Neutrophil (primary cell): ENCODE measurements around the gene ATP8B4.

Source experiments
- H3K27ac ChIP-seq: fragments of 200-600 bp; sonication (generic); 2 replicates; pipeline ENCODE4 v1.5.1; 2016; ENCODE audit warnings: mild to moderate bottlenecking, moderate library complexity
- H3K27me3 ChIP-seq: fragments of 200-600 bp; sonication (generic); 2 replicates; pipeline ENCODE4 v1.6.0; 2016; ENCODE audit warnings: mild to moderate bottlenecking
- H3K36me3 ChIP-seq: fragments of 200-600 bp; sonication (generic); 2 replicates; pipeline ENCODE4 v1.5.1; 2017
- H3K4me1 ChIP-seq, 2 experiments: fragments of 200-600 bp in 1 of 2; sonication (generic) in 1 of 2; 1 replicate in 1 of 2; 2 replicates in 1 of 2; pipeline versions ENCODE4 v1.5.1 to v1.6.1; 2013 to 2016; ENCODE audit warnings: low read depth in 1 of 2, low read length in 1 of 2, mild to moderate bottlenecking in 1 of 2, moderate library complexity in 1 of 2; ENCODE audit not compliant: control insufficient read depth in 1 of 2, insufficient read depth in 1 of 2
- H3K4me3 ChIP-seq, 2 experiments: fragments of 200-600 bp in 1 of 2; sonication (generic) in 1 of 2; 1 replicate in 1 of 2; 2 replicates in 1 of 2; pipeline ENCODE4 v1.5.1; 2013 to 2016; ENCODE audit warnings: low read depth in 1 of 2, low read length in 1 of 2, mild to moderate bottlenecking in 1 of 2, moderate library complexity in 1 of 2
- H3K9me3 ChIP-seq: fragments of 200-600 bp; sonication (generic); 2 replicates; pipeline ENCODE4 v1.5.1; 2016
- TF ChIP-seq, protein P1 (sequence below): fragments of 200-600 bp; sonication (generic); IDR thresholded peaks from 2 replicates; pipeline ENCODE4 v1.5.1; 2016; ENCODE audit warnings: antibody characterized with exemption

The ATP8B4 gene

DNA sequence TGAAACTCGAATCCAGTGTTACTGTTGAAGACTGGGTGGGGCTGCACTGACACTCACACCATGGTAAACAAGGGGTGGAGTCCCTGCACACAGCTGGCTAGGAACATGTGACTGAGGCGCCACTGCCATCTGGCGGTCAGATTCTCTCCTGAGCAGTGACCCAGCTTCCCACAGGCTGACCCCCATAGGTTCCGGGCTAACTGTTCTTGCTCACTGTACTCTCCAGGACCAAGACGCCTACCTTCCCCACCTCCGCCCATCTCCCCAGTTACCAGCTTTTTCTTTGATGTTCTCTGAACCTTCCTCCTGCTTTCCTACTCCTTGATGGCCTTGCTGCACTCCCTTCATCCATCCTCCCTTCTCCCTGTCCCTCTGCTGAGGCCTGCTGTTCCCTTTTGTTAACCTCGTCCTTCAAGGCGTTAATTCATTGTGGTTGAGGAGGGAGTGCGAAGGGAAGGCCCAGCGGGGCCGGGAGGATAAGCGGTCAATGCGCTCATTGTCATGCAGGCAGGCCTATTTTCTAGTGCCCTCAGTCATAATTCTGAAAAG lies 115.2 kb downstream of the ATP8B4 start:
- H3K27ac ChIP-seq = peak overlapping the region; percentile 60
- H3K4me3 ChIP-seq = no peak overlapping the region
- H3K27me3 ChIP-seq = no peaks in the 10 kb centered on the region
- H3K9me3 ChIP-seq = no peaks in the 10 kb centered on the region
- H3K36me3 ChIP-seq = peaks cover 33% of the 10 kb centered on the region
- TF ChIP-seq, protein P1, sequence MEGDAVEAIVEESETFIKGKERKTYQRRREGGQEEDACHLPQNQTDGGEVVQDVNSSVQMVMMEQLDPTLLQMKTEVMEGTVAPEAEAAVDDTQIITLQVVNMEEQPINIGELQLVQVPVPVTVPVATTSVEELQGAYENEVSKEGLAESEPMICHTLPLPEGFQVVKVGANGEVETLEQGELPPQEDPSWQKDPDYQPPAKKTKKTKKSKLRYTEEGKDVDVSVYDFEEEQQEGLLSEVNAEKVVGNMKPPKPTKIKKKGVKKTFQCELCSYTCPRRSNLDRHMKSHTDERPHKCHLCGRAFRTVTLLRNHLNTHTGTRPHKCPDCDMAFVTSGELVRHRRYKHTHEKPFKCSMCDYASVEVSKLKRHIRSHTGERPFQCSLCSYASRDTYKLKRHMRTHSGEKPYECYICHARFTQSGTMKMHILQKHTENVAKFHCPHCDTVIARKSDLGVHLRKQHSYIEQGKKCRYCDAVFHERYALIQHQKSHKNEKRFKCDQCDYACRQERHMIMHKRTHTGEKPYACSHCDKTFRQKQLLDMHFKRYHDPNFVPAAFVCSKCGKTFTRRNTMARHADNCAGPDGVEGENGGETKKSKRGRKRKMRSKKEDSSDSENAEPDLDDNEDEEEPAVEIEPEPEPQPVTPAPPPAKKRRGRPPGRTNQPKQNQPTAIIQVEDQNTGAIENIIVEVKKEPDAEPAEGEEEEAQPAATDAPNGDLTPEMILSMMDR = peak; percentile 66
- H3K4me1 ChIP-seq = peaks cover 4 to 5% of the 10 kb centered on the region in 2 experiments

DNA sequence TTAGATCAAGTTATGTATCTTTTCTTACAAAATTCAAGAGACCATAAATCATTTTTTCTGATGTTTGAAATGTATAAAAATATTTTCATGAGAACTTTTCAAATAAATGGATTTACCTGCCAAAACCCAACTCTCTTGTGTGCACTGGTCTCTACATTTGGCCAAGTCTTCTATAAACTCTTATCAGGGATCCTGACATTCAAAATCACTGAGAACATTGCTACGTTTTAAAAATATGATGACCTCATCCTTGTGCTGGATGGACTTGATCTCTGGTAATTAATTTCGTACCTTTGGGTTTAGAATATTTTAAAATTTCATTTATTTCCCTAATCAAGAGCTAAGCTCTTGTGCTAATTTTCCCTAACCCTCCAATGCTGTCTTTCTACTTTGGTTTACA lies 127.4 kb downstream of the ATP8B4 start:
- H3K4me1 ChIP-seq = peaks cover 0 to 16% of the 10 kb centered on the region in 2 experiments
- H3K36me3 ChIP-seq = peaks cover 51% of the 10 kb centered on the region
- TF ChIP-seq, protein P1 = no peak
- no peaks in the 10 kb centered on the region for H3K27me3 ChIP-seq
- no peak overlapping the region for H3K4me3 ChIP-seq
- H3K27ac ChIP-seq = peak overlapping the region; percentile 82
- no peaks in the 10 kb centered on the region for H3K9me3 ChIP-seq

DNA sequence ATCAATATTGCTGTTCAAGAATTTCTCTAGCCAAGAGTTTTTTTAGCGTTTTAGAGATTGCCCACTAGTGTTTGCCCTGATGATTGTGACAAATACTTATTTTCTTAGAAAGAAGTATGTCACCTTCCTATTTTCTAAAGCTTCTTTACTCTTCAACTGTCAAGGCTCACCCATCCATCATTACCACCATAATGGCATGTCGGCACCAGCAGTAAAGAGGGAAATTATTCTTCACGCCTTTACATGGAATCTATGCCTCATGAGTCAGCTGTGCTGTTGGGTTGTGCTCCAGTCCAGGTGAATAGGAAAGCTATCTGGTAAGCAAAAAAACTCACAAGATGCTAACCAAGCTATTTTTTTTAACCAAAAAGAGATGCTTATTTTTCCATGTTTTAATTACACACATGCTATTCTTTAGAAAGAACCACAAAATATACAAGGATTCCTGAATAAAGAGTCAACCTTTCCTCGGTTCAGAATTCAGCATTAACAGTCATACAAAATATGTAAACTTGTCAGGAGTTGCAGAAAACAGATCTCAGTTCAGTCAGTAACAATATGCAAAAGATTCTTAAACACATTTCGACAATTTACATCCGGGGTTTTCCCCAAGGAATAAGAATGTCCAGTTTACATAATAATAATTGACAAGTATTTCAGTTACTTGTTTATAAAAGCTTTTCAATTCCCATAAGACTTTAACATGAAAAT lies 128.0 kb downstream of the ATP8B4 start:
- peaks cover 6 to 22% of the 10 kb centered on the region in 2 experiments for H3K4me1 ChIP-seq
- H3K4me3 ChIP-seq = no peak overlapping the region
- TF ChIP-seq, protein P1 = no peak
- H3K9me3 ChIP-seq = no peaks in the 10 kb centered on the region
- no peaks in the 10 kb centered on the region for H3K27me3 ChIP-seq
- H3K27ac ChIP-seq = peak overlapping the region; percentile 82
- H3K36me3 ChIP-seq = peaks cover 45% of the 10 kb centered on the region

DNA sequence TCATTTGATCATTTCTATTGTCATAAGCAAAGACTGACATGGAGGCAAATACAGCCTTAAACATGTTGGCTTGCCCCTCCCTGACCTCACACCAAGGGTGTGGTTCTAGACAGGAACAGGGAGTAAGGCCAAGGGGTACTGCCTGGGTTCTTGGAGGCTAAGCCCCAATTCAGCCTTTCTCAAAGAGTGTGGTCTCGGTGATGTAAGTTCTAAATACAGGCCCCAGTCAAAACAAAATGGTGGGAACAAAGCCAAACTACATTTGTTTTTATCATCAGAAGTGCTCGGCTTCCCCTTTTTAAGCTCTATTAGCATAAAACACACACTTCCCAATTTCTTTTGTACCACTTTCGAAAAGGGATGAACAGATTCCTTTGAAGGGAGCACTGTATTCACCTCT lies 129.5 kb downstream of the ATP8B4 start:
- no peaks in the 10 kb centered on the region for H3K27me3 ChIP-seq
- peaks cover 33% of the 10 kb centered on the region for H3K36me3 ChIP-seq
- peaks cover 11 to 30% of the 10 kb centered on the region in 2 experiments for H3K4me1 ChIP-seq
- no peak overlapping the region for H3K4me3 ChIP-seq
- H3K9me3 ChIP-seq = no peaks in the 10 kb centered on the region
- TF ChIP-seq, protein P1 = no peak
- peak overlapping the region; percentile 82 for H3K27ac ChIP-seq

DNA sequence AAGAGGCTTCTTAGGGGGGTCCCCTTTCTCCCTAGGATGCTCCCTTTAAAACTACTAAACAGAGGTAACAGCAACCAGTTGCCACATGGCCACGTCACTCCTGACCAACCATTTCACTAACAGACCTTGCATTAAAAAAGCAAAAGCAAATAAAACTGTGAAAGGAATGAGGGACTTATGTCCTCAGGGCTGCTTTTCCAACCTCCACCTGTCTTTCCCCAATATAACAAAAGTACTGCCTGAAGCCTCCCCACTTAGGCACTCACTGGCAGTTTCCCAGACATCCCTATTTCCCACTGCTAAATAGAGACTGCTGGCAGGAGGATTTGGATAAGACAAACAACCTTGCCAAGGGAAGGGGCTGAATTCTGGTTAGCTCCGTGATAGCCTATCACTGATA lies 130.3 kb downstream of the ATP8B4 start:
- no peak overlapping the region for H3K4me3 ChIP-seq
- peak overlapping the region; percentile 82 for H3K27ac ChIP-seq
- TF ChIP-seq, protein P1 = no peak
- H3K4me1 ChIP-seq = peaks cover 11 to 30% of the 10 kb centered on the region in 2 experiments
- peaks cover 31% of the 10 kb centered on the region for H3K36me3 ChIP-seq
- no peaks in the 10 kb centered on the region for H3K27me3 ChIP-seq
- no peaks in the 10 kb centered on the region for H3K9me3 ChIP-seq
